NCI-H510A (cell line): ENCODE data around the gene C19orf25.

Experiments used
- DNase-seq: peaks from one replicate; lab custom pipeline; 2025; lab: John Stamatoyannopoulos, UW

C19orf25 gene

GRCh38 chr19:1496714-1497577, 17.9 kb upstream of the C19orf25 start:
- DNase-seq = no peak

GRCh38 chr19:1495799-1496713, 17.0 kb upstream of the C19orf25 start:
- DNase-seq = no peak

GRCh38 chr19:1495051-1495798, 16.2 kb upstream of the C19orf25 start:
- no peak for DNase-seq

GRCh38 chr19:1494115-1494815, 15.2 kb upstream of the C19orf25 start:
- DNase-seq = no peak

GRCh38 chr19:1492474-1493006, 13.5 kb upstream of the C19orf25 start:
- no peak for DNase-seq

GRCh38 chr19:1491849-1492170, 12.8 kb upstream of the C19orf25 start:
- no peak for DNase-seq

- DNase-seq = no peak
These were observed 12.3 kb upstream of the C19orf25 start, which contains the start of gene REEP6 for GRCh38 chr19:1491114-1491848. Gene REEP6, plus strand, starts transcription at chr19:1491181. Its CDS starts 89 bp downstream, at chr19:1491270.

GRCh38 chr19:1490311-1491113, 11.5 kb upstream of the C19orf25 start, which contains the start of gene PCSK4:
Gene PCSK4, minus strand, starts transcription at chr19:1490350. Its CDS starts 4 bp downstream, at chr19:1490346.
- peak; percentile 84 for DNase-seq

- DNase-seq = no peak
These were observed 10.7 kb upstream of the C19orf25 start for GRCh38 chr19:1489463-1490310.

- DNase-seq = no peak
These were observed 9.2 kb upstream of the C19orf25 start for GRCh38 chr19:1488282-1488601.

GRCh38 chr19:1487576-1488281, 8.7 kb upstream of the C19orf25 start:
- no peak for DNase-seq

GRCh38 chr19:1486720-1487575, 7.9 kb upstream of the C19orf25 start:
- DNase-seq = no peak

GRCh38 chr19:1483979-1484428, 5.0 kb upstream of the C19orf25 start:
- no peak for DNase-seq

- DNase-seq = no peak
These were observed 4.3 kb upstream of the C19orf25 start for GRCh38 chr19:1483131-1483978.

- no peak for DNase-seq
These were observed 3.5 kb upstream of the C19orf25 start for GRCh38 chr19:1482361-1483130.
